HG03354 (cell line): ENCODE results near the gene CTSZ.
"Not testable (repeated sequence)": the region's sequence is repeated elsewhere in the genome, so short reads cannot be mapped to it uniquely, and the experiment has no call there.

Experiments
- ATAC-seq: cut with Tn5 transposase; IDR thresholded peaks from one replicate; pipeline ENCODE4 v1.9.1; 2021; ENCODE audit warnings: mild to moderate bottlenecking; ENCODE audit not compliant: unreplicated experiment, poor library complexity, severe bottlenecking

CTSZ gene

DNA sequence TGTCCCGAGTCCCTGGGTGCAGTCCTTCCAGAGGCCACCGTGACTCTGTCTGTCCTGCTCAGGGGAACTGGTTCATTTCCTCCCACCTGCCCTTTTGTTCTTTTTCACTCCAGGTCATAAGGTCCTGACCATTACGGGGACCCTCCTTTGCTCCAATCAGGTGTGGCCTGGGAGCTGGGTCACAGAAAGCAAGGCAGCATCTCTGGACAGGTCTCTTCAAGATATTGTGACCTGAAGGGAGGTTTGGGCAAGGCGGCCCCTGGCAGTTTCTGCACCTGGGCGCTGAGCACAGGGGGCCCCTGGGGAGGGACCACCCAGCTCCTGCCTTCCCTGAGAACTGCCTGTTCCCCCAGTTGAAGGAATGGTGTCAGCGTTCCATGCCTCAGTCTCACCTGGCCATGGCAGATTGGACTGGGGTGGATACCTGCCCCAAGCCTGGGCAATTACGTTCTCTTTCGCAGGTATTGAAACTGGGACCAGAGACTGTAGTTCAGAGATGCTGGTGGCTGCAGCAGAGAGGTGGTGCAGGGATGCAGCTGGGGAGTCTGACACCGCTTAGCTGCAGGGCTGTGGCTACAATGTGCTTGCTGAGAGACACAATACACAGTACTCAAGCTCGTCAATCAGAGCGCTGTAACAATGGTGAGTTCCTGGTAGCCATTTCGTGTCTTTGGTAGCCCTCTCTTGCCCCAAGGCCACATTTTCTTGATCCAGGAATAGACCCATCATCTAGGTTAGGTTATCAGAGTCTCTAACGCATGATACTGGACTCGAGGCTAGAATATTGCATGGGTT, 41.6 kb downstream of the CTSZ start:
- no peak for ATAC-seq

- ATAC-seq: not testable (repeated sequence)
Observed at GRCh38 chr20:58963922-58964321, 43.1 kb downstream of the CTSZ start.

DNA sequence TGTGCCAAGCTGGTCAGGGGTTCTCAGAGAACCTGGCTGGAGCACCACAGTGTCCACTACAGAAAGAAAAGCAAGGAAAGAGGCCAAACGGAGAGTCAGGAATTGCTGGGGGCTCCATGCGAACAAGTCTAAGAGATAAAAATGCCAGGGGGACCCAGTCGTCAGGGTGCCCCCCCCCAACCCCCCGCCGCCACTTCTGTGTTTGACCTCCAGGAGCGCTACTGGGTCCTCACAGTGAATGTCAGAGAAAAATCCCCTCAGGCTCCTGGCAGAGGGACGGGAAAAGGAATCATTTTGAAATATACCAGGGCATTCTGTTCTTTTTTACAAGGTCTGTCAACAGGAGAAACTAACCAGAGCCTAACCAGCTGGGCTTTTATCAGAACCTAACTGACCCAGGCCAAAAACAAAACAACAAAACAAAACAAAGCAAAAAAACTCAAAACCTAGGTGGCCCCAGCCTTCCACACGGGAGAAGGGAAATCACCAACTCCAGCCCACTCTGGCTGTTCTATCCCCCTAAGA, 43.9 kb downstream of the CTSZ start:
- no peak for ATAC-seq

DNA sequence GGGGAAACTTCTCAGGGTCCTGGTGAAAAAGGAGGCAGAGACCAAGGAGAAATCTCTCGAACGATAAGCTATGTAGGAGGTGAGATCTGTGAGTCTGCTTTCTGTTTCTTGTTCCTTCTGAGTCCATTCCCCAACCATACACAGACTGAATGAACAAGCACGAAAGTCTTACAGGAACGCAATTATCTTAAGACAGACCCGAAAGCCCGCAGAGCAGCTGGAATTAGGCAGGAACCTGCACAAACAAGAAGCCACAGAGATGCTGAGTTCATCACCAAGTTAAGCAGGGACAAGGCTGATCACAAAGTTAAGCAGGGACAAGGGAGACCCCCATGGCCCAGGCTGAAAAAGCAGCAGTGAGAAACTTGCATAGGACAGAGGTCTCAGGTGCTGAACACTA, 47.4 kb downstream of the CTSZ start:
- ATAC-seq: no peak

- ATAC-seq: no peak
Observed at GRCh38 chr20:58956078-58956477, 51.0 kb downstream of the CTSZ start.

DNA sequence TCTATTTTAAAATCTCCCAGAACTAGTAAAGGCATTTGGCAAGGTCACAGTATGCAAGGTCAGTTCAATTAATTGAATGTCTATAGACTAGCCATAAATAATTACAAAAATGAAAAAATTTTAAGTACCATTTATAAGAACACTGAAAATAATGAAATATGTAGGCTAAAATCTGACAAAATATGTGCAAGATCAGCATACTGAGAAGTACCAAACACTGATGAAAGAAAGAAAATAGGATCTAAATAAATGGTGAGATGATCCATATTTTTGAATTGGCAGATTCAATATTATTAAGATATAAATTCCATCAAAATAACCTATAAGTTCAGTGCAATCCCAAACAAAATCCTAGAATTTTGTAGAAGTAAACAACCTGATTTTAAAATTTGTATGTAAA, 54.0 kb downstream of the CTSZ start:
- ATAC-seq: no peak

DNA sequence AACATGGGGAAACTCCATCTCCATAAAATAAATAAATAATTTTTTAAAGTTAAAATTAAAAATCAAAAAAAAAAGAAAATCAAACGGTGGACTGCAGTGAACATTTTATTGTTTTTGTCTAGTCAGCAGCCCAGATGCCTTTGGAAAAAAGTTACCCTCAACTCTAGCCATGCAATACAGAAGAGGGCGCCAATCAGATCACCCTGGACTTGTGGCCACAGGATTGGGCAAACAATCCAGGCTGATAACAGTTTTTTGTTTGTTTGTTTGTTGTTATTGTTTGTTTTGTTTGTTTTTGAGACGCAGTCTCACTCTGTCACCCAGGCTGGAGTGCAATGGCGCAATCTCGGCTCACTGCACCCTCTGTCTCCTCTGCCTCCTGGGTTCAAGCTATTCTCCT, 56.5 kb downstream of the CTSZ start:
- ATAC-seq: no peak

DNA sequence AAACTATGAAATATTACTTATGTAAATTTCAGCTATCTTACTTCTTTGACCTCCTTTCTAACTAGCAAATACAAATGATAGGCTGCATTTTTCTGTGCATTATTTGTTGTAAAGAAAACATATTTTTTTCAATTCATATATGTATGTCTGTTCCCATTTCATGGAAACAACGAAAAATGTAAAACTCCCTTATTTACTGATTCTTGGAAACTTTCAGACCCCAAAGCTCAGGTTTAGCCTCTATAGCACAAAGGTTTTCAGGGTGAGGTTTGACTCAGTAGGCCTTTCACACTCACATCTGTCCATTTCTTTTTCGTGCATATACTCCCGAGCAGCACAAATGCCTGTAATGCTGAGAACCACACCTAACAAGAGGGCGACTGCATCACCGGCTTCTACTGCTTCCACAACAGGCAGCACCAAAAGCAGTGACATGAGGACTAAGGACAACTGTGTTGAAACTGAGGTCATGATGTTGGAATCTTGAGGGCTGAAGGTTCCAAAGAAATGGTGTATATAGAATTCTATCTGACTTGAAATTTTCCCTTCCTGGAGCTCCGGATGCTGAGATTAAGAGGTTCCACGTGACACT, 59.2 kb downstream of the CTSZ start:
- ATAC-seq: not testable (repeated sequence)

DNA sequence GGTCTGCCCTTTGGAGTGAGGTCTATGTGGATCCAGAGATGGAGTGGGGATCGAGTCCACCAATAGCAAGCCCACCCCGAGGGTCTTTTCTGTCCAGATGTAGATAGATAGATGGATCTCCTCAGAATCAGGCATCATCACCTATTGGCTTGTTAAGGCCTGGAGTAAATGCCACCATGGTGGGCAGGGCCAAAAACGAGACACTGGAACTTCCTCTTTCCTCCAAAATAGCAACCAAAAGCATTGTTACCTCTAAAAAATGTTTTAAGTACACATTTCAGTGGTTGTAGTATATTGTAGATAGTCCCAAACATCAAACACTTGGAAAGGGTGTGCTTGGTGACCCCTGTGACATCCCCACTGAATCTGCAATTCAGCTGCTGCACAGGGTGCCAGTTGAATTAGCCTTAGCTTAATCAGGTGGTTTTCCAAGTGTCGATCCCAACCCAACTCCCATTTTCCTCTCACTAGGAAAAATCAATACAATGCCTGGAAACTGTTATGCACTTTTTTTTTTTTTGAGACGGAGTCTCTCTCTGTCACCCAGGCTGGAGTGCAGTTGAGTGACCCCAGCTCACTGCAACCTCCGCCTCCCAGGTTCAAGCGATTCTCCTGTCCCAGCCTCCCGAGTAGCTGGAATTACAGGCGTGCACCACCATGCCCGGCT, 61.0 kb downstream of the CTSZ start:
- no peak for ATAC-seq
